ENCODE results near the gene KRT37. TPM values are rescaled to one million over a fixed set of nuclear protein-coding genes. Genes with fewer than 3 reads are reported as not detected.

KRT37 gene
- total RNA-seq, 1 experiment from 2014 or later, result not detected

GRCh38 chr17:41404024-41404671 is 20.2 kb downstream of the KRT37 start:
- no peaks in the 10 kb centered on the region for H3K36me3 Mint-ChIP-seq (ENCODE audit: insufficient read depth in 1 of 3, low read depth in 3 of 3)
- Histone ChIP-seq H3K4me1 (ENCODE audit: insufficient read depth, low read length) (0 out of 2 replicates have a peak, but pooled peaks cover 2% of the 10 kb centered on the region), H3K23ac (ENCODE audit: insufficient read length, low read depth, low read length) (no peak overlapping the region), H2BK15ac (ENCODE audit: low read depth, low read length) (no peak overlapping the region), H3K18ac (ENCODE audit: insufficient read length, low read depth, low read length) (no peak overlapping the region), H3K4ac (ENCODE audit: low read depth, low read length) (no peak overlapping the region), H4K20me1 (ENCODE audit: control insufficient read depth, insufficient read depth, insufficient read length) (no peaks in the 10 kb centered on the region), H2BK20ac (ENCODE audit: low read depth, low read length, poor library complexity, severe bottlenecking) (no peak overlapping the region), H2BK5ac (ENCODE audit: insufficient read length, low read length) (no peak overlapping the region), H4K91ac (ENCODE audit: insufficient read length, low read depth, low read length) (no peak overlapping the region), H4K8ac (replicated peaks; ENCODE audit: insufficient read length, low read depth, low read length) (no peak overlapping the region), H3K56ac (ENCODE audit: insufficient read length, low read depth, low read length) (no peak overlapping the region), H3K4me2 (ENCODE audit: insufficient read depth, insufficient read length, low read length) (no peak overlapping the region), H3K79me2 (ENCODE audit: insufficient read depth, low read length) (no peaks in the 10 kb centered on the region), H2BK120ac (ENCODE audit: low read depth, low read length, poor library complexity, severe bottlenecking) (no peak overlapping the region), H3T11ph (ENCODE audit: low read length) (no peak overlapping the region), H3K23me2 (ENCODE audit: insufficient read length, low read depth, low read length, poor library complexity, severe bottlenecking) (no peaks in the 10 kb centered on the region), H3K9me3 (ENCODE audit: control insufficient read depth, low read depth, low read length) (no peaks in the 10 kb centered on the region), H3K9ac (ENCODE audit: extremely low read depth, insufficient read length, low read length) (no peak overlapping the region), H2BK12ac (ENCODE audit: insufficient read length, low read depth, low read length) (no peak overlapping the region), H3K27ac (ENCODE audit: insufficient read length, low read depth, low read length) (no peak overlapping the region), H2AFZ (ENCODE audit: low read length) (no peak overlapping the region), H4K5ac (ENCODE audit: insufficient read length, low read depth, low read length) (no peak overlapping the region), H2AK5ac (ENCODE audit: insufficient read length, low read length) (no peak overlapping the region), H3K79me1 (ENCODE audit: insufficient read depth, low read depth, low read length, poor library complexity, severe bottlenecking) (no peaks in the 10 kb centered on the region), H3K14ac (ENCODE audit: insufficient read depth, low read length) (no peak overlapping the region), H3K27me3 (ENCODE audit: insufficient read depth, low read length) (no peaks in the 10 kb centered on the region)
- H3K27ac Mint-ChIP-seq, result peak overlapping the region in 1 of 3 experiments; percentile 10; a peak in 1 of 7 replicates
- no CpG with 5 or more reads among the region's 7 CpGs for WGBS (ENCODE audit: extremely low coverage, insufficient read length, low lambda C conversion rate)
- H3K4me1 Mint-ChIP-seq, result peaks cover 4% of the 10 kb centered on the region in 2 experiments; a peak in 3 of 4 replicates
- TF ChIP-seq CTCF (conservative IDR thresholded peaks at IDR 0.05), result no peak
- H3K4me3 Mint-ChIP-seq, result no peak overlapping the region
- H3K9me3 Mint-ChIP-seq, result no peaks in the 10 kb centered on the region
- H3K27me3 Mint-ChIP-seq (ENCODE audit: low read depth), result peaks cover 7% of the 10 kb centered on the region
- DNase-seq, result no peak
